Mammary epithelial cell (primary cell): ENCODE data around the gene LDLRAD4.

ENCODE experiments used
- CTCF ChIP-seq, 2 donors: IDR thresholded peaks in 1 of 2; conservative IDR thresholded peaks in 1 of 2; 2 replicates each; pipeline ENCODE4 v1.5.1; 2011 to 2012; ENCODE audit warnings: inconsistent platforms in 2 of 2, low read length in 2 of 2, mild to moderate bottlenecking in 2 of 2, control low read depth in 1 of 2, low read depth in 1 of 2; ENCODE audit not compliant: insufficient read depth in 1 of 2; ENCODE audit errors: extremely low read depth in 1 of 2
- EZH2 ChIP-seq: IDR thresholded peaks from 2 replicates; pipeline ENCODE4 v1.6.1; 2012; ENCODE audit warnings: low read length, inconsistent platforms, borderline replicate concordance

GRCh38 chr18:13617826-13618515 lies 399.4 kb downstream of the LDLRAD4 start:
- TF ChIP-seq CTCF (conservative IDR thresholded peaks at IDR 0.05 in 1 of 2, IDR thresholded peaks at IDR 0.05 in 1 of 2; ENCODE audit: extremely low read depth in 1 of 2, insufficient read depth in 1 of 2, low read depth in 1 of 2, low read length in 2 of 2) = no peak
- TF ChIP-seq EZH2 = no peak
